EH (cell line): ENCODE results near the gene C4A.
"Not testable (repeated sequence)": the region's sequence is repeated elsewhere in the genome, so short reads cannot be mapped to it uniquely, and the experiment has no call there.

Experiments
- DNase-seq: peaks from one replicate; pipeline ENCODE4 v3.0.0-alpha.2; 2015; ENCODE audit warnings: low read depth

The C4A gene

DNA sequence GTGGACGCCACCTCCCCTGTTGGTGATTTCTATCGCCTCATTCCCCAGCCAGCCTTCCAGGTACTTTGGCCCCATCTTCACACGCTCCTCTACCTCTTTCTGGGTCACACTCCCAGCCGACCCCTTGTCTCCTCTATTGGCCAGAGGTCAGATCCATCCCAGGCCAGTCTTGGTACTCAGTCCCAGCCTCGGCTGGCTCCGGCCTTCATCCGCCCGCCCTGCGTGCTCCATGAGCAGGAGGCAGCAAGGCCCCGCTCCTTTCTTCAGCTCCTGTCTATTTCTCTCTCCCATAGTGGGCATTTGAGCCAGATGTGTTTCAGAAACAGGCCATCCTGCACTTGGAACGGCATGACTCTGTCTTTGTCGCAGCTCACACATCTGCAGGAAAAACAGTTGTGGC lies 20.2 kb upstream of the C4A start:
- no peak for DNase-seq

GRCh38 chr6:31963921-31964320 lies 17.9 kb upstream of the C4A start:
- DNase-seq = no peak

- DNase-seq = no peak
Observed at GRCh38 chr6:31965700-31966099, 16.2 kb upstream of the C4A start.

GRCh38 chr6:31966506-31966905 lies 15.4 kb upstream of the C4A start:
- no peak for DNase-seq

DNA sequence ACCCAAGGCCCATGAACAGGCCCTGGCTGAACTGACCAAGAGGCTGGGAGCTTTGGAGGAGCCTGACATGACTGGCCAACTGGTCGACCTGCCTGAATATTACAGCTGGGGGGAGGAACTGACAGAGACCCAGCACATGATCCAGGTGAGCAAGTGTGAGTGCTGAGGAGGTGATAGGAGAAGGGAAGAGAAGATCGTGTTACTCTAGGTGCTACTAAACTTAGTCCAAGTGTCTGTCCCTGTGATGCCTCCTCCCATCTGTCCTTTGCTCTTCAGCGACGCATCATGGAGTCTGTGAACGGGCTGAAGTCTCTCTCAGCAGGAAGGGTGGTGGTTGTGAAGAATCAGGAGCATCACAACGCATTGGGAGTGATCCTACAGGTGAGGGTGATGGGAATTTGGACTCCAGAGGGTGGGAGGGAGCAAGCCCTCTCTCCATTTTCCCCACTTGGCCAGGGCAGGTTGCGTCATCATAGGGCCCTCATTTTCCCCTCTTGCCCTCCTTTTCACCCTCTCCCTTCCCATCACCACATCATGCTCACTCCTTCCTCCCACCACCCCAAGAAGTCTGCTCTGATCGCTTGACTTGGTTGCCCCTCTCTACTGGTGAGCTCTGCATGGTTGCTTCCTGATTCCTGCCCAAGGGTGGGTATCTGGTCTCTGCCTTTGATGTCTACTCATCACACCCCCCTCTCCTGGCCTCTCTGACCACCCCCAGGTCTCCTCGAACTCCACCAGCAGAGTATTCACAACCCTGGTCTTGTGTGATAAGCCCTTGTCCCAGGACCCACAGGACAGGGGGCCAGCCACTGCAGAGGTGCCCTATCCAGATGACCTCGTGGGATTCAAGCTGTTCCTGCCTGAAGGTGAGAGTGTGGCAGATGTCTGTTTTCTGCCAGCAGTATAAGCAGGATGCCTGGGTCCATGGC lies 14.6 kb upstream of the C4A start:
- DNase-seq = no peak

DNA sequence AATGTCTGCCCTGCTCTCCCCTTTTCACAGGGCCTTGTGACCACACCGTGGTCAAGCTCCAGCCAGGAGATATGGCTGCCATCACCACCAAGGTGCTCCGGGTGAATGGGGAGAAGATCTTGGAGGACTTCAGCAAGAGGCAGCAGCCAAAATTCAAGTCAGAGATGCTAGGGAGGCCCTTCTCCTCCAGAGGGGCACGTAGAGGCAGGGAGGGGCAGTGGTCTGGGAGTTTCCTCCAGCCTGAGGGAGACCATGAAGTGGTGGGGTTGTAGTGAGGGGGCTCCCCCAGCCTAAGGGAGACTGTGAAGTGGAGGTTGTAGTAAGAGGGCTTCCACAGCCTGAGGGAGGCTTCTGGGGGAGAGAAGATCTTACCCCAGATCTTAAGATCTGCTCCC lies 13.9 kb upstream of the C4A start:
- DNase-seq = no peak

GRCh38 chr6:31968326-31968725 lies 13.5 kb upstream of the C4A start:
- no peak for DNase-seq

GRCh38 chr6:31968791-31969711 lies 12.8 kb upstream of the C4A start:
- DNase-seq = no peak

DNA sequence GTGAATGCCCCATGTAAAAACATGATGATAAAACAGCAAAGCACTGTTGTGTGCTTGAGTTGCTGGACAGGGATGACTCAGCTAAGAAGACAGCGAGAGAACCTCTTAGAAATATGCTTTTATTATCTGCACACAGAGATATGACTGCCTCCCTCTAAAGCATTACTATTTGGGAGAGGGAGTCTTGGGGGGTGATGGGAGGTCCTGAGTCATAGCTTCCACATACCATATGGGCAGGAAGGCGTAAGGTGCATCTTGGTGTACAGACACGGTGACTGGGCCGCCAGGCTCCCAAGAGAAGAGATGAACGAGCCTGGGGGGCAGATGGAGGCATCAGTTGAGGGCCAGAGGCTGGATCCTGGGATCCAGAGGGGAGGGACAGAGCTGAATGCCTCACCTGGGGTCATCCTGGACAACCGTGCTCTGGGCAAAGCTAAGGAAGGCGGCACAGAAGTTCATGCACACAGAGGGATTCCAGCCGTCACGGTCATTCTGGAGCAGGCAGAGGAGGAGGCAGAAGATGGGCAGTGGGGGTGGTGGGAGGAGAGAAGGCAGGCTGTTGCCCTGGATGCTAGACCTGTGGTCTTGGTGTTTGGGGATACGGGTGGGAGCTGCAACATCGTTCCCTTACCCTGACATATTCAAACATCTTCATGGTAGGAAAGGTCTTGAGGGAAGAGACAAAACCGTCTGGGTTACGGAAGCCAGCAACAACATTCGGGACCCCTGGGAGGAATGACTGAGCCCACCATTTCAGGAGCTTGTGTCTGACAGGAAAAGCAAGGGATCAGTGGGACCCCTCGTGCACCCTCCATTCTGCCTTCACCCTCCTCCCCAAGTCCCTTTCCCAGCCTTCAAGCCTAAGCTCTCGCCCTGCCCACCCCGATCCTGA lies 11.9 kb upstream of the C4A start:
- DNase-seq = peak; percentile 25

- no peak for DNase-seq
Observed at GRCh38 chr6:31970604-31971271, 11.1 kb upstream of the C4A start.

DNA sequence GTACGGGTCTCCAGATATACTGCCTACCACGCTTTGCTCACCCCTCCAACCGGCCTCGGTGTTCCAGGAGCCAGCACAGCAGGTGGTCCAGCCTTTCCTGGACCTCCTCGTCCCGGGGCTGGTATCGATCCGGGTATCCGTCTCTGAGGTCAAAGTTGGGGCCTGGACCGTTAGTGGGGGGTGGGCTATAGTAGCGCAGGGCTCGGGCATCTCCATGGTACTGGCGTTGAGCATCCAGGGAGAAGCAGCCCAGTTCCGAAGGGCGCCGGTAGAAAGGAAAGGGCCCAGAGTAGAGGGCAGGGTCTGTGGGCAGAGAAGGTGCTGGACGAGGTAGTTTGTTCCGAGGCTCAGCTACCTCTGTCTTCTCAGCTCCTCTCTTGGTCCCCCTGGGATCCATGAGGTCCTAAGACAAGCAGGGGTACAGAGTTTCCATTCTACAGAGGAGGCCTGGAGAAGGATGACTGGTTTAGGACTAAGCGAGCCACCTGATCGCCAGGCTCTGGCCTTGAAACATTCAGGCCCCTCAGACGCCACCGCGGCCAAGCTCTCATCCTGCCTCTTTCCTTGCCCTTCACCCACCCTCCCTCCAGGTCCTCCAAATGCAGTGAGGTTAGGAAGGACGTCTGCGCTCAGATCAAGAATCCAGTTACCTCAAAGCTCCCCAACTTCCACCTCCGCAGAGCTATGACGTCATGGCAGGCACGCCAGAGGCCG lies 10.4 kb upstream of the C4A start:
- DNase-seq = no peak

- peak; percentile 99 for DNase-seq
Observed at GRCh38 chr6:31971993-31972708, 9.7 kb upstream of the C4A start, which contains the start of gene DXO. TSS of gene DXO (minus strand) at chr6:31972138. CDS start at chr6:31971675, 463 bp downstream.

DNA sequence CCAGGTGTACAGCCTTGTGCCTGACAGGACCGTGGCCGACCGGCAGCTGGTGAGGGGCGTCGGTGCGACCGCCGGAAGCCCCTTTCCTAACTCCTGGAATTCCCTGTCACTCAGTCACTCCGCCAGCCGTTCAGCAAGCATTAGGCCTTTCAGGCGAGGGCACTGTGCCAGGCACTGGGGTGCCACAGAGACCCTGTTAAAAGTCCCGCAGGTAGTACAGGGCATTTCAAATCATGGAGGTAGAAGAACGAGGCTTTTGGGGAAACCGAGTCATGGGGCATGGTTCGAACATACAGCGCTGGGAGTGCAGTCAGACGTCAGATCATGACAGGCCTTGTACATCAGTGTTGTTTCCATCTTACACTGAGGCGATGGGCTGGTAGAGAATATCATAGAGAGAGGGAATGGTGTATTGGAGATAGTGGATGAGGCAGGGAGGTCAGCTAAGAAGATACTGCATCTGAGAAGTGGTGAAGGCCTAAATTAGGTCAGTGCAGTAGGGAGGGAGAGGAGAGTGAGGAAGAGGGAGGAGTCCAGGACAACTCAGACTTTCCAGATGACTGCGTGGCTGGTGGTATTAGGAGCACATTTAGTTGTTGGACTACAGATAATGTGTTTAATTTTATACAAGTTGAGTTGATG lies 9.0 kb upstream of the C4A start:
- DNase-seq = peak; percentile 67

DNA sequence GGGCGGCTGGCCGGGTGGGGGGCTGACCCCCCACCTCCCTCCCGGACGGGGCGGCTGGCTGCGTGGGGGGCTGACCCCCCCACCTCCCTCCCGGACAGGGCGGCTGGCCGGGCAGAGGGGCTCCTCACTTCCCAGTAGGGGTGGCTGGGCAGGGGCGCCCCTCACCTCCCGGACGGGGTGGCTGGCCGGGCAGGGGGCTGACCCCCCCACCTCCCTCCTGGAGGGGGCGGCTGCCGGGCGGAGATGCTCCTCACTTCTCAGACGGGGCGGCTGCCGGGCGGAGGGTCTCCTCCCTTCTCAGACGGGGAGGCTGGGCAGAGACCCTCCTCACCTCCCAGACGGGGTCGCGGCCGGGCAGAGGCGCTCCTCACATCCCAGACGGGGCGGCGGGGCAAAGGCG lies 5.8 kb upstream of the C4A start:
- not testable (repeated sequence) for DNase-seq

- no peak for DNase-seq
Observed at GRCh38 chr6:31977816-31978431, 3.9 kb upstream of the C4A start.

GRCh38 chr6:31978831-31979230 lies 3.0 kb upstream of the C4A start:
- DNase-seq = no peak

GRCh38 chr6:31979238-31979898 lies 2.5 kb upstream of the C4A start:
- no peak for DNase-seq

- not testable (repeated sequence) for DNase-seq
Observed at GRCh38 chr6:31980195-31980876, 1.5 kb upstream of the C4A start.
